GM19395 (cell line): ENCODE data around the gene RPS18.
A peak's percentile ranks its signal among the peaks of the same experiment; 100 is the strongest.

Experiments used
- ATAC-seq: cut with Tn5 transposase; IDR thresholded peaks from one replicate; pipeline ENCODE4 v1.9.1; 2021; ENCODE audit warnings: mild to moderate bottlenecking, moderate library complexity; ENCODE audit not compliant: unreplicated experiment

RPS18 gene

GRCh38 chr6:33288921-33289783, 17.3 kb downstream of the RPS18 start, which contains the start of the genes PFDN6 and WDR46:
PFDN6 (plus strand) TSS chr6:33289601; CDS start chr6:33289857, 256 bp downstream.
WDR46 (minus strand) TSS chr6:33289239; CDS start chr6:33289170, 69 bp downstream.
- ATAC-seq = peak; percentile 88

- peak; percentile 26 for ATAC-seq
These were observed 18.0 kb downstream of the RPS18 start for GRCh38 chr6:33289784-33290315.

- no peak for ATAC-seq
These were observed 18.6 kb downstream of the RPS18 start for GRCh38 chr6:33290459-33290858.

GRCh38 chr6:33292996-33293682, 21.3 kb downstream of the RPS18 start:
- ATAC-seq = no peak

- ATAC-seq = no peak
These were observed 22.4 kb downstream of the RPS18 start for GRCh38 chr6:33294086-33294823.

- ATAC-seq = no peak
These were observed 23.9 kb downstream of the RPS18 start for GRCh38 chr6:33295621-33296369.

- no peak for ATAC-seq
These were observed 25.0 kb downstream of the RPS18 start for GRCh38 chr6:33296797-33297405.

GRCh38 chr6:33297406-33297955, 25.6 kb downstream of the RPS18 start:
- no peak for ATAC-seq

GRCh38 chr6:33297956-33298772, 26.3 kb downstream of the RPS18 start:
- ATAC-seq = no peak

- peak; percentile 38 for ATAC-seq
These were observed 26.9 kb downstream of the RPS18 start, which contains the start of gene RGL2 for GRCh38 chr6:33298773-33299236. RGL2 (minus strand) TSS chr6:33298942; CDS start chr6:33298610, 332 bp downstream.

GRCh38 chr6:33299237-33299944, 27.5 kb downstream of the RPS18 start:
- peak; percentile 73 for ATAC-seq

GRCh38 chr6:33301877-33302276, 30.0 kb downstream of the RPS18 start:
- ATAC-seq = no peak

- no peak for ATAC-seq
These were observed 32.3 kb downstream of the RPS18 start for GRCh38 chr6:33304216-33304615.

GRCh38 chr6:33305052-33305451, 33.2 kb downstream of the RPS18 start:
- no peak for ATAC-seq

- ATAC-seq = no peak
These were observed 34.5 kb downstream of the RPS18 start for GRCh38 chr6:33306356-33306755.

- ATAC-seq = peak; percentile 39
These were observed 40.7 kb downstream of the RPS18 start for GRCh38 chr6:33312361-33313104.

- peak; percentile 2 for ATAC-seq
These were observed 41.3 kb downstream of the RPS18 start for GRCh38 chr6:33313105-33313708.
